CD1c-positive myeloid dendritic cell (primary cell): ENCODE results near the gene ADARB2.
"Not testable (repeated sequence)": the region's sequence is repeated elsewhere in the genome, so short reads cannot be mapped to it uniquely, and the experiment has no call there.

ENCODE experiments used
- DNase-seq: peaks from one replicate; pipeline ENCODE4 v3.0.0-alpha.2; 2016; ENCODE audit errors: extremely low spot score

ADARB2 gene

DNA sequence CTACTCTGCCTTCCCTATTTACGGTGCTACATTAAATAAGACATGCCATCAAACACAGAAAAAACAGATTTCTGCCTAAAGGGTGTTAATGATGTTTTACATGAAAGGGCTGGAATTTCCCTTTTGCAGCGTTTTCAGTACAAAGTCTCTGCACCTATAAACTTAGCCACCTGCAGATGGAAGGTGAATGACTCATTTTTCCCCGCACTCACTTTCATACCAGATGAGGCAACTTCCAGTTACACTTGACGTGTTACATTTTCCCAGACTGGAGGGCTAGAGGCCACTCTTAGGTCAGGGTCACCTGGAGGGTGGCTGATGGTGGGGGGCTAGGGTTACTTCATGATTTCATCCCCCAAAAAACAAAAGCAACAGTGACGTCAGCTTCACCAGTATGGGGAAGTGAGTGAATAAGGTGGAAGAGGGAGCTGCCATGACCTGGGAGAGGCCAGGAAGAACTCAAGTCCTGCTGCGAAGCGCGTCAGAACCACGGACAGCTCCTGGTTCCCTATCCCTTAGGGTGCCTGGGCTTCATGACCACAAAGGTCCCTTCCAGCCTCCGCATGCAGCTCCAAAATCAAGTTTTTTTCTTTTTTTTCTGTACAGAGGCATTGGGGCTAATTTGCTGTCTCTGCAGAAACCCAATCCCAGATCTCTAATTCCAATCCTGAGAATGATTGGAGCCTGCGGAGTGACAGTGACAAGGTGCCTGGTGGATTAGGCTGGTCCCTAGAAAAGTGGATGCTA lies 94.0 kb downstream of the ADARB2 start:
- DNase-seq: no peak

DNA sequence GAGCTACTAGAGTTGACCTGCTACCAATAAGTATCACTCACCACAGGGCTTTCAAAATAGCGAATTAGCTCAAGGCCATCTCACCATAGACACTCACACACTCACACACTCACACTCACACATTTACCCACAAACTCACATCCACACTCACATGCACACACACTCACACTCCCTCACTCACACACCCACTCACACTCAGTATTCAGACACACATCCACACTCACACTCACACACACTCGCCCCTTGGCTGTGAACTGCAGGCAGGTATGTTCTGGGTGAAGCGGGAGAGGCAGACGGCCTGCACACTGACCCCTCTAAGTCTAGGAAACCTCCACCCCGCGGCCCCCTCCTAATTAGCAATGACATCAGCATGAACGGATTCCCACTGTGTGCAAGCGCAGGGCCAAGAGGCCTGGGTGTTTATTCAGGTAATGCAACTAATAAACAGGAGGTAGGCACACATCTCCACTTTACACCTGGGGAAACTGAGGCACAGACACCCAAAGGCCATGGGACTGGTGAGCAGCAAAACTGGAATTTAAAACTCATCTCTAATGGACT lies 94.6 kb downstream of the ADARB2 start:
- no peak for DNase-seq

DNA sequence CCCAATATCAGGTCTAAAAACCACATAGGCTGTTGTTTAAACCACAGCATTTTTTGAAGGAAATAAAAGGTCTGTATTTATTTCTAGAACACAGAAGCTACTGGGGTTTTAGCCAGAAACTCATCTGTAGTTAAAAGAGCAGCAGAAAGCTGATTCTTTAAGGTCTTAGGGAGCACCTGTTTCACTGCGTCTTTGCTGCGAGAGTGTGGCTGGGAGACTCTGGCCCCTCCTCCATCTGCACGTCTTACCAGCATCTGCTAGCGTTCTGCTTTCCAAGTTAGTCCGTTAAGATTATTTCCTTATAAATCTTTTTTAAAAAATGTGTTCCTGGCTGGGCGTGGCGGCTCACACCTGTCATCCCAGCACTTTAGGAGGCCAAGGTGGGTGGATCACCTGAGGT lies 95.9 kb downstream of the ADARB2 start:
- no peak for DNase-seq

GRCh38 chr10:1638889-1639419 lies 98.4 kb downstream of the ADARB2 start:
- no peak for DNase-seq

DNA sequence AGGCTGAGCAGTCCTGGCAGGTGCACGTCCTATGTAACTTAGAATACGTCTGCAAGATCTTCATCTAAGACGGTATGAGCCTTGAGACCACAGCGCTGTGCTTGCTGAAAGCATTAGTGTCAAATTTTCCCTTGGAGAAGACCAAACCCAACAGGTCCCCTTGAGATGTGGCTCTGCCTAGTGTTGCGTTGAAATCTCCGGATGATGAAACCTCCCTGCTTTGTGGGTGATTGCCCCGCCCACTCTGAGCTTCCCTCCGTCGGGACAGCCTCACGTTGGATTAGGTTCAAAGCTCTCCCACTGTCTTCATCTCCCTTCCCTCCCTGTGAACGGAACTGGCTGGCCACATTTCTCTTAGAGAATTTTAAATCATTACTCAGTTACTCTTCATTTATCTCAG lies 102.0 kb downstream of the ADARB2 start:
- DNase-seq: no peak

DNA sequence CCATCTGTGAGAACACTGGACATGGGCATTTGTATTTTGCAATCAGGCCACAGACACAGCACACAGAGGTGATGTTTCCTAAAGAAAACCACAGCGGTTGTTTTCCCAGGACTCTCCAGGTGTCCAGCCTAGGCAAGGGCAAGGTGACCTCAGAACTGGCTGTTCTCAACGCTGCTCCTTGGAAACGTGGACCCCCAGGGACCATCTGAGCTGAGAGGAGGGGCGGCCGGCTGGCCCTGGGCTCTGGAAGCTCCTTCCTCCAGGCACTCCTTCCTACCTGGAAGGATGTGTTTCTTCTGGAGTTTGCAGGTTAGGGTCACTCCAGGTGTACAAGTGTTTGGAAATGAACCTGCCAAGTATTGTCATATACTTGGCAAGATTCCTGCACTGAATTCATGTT lies 103.1 kb downstream of the ADARB2 start:
- no peak for DNase-seq

- no peak for DNase-seq
These were observed 103.5 kb downstream of the ADARB2 start for GRCh38 chr10:1633783-1634182.

GRCh38 chr10:1632596-1632995 lies 104.7 kb downstream of the ADARB2 start:
- DNase-seq: no peak

DNA sequence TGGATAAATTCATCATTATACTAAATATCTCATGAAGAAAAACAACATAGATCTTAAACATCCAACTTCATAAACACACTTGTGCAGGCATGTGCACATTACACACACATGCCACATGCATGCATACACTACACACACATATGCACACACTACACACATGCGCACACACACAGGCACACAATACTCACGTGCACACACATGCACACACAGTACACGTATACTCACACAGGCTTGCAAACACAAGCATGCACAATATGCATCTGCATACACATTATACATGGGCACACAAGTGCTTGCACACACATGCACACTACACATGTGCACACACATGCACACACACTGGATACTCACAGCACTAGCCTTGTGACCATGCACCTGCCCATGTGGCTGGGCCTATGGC lies 105.2 kb downstream of the ADARB2 start:
- DNase-seq: no peak

- DNase-seq: no peak
These were observed 106.0 kb downstream of the ADARB2 start for GRCh38 chr10:1631282-1631681.

GRCh38 chr10:1630304-1630703 lies 107.0 kb downstream of the ADARB2 start:
- no peak for DNase-seq

DNA sequence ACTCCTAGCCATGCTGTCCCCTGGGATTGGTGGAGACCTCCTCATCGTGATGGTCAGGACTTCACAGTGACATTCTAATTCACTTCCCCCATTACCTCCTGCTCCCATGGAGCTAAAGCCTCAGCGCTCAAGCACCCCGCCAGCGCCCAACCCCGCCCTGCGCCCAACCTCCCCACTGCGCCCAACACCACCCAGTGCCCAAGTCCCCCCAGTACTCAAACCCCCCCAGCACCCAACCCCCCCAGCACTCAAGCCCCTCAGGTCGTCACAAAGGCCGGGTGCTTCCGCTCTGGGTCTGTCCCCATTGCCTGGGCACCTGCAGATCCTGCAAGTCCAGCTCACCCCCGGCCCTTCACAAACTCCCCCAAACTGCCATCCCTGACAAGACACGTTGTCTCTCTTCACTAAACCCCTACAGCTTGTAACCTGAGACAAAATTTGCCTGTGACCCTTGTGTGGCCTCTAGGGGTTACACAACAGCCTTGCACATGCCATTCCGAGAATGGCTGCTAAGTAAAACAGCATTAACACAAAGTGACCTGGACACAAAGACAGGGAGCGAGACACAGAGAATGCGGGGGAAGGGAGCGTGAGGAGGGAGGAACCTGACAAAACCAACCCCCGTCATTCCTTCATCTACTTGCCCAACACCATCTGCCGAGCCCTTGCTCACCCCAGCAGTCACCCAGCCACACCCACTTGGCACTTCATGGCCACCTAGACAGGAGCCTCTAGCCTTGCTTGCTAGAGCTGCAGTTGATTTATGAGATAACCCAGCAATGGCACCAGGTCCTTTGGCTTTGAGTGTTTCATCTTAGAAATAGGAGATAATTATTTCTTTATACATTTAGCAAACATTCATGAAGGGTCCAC lies 107.8 kb downstream of the ADARB2 start:
- DNase-seq: no peak

- DNase-seq: no peak
These were observed 108.6 kb downstream of the ADARB2 start for GRCh38 chr10:1628757-1629156.

- no peak for DNase-seq
These were observed 109.4 kb downstream of the ADARB2 start for GRCh38 chr10:1627945-1628344.

DNA sequence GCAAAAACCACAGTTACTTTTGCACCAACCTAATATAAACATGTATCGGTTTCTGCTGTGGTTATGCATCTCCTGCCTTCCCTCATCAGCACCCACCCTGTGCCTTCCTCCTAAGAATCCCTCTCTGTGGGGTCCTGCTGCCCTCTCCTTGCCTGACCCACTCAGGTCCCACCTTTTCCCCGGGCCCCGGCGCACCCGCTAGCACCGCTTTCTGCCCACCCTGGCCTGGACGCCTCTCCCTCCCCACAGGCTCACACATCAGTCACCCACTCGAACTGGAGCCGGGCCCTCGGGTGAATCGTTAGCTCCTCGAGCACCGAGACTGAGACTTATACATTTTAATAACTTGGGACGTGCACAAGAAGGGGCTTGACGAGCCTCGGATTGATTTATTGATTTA lies 110.5 kb downstream of the ADARB2 start:
- no peak for DNase-seq

GRCh38 chr10:1626410-1626809 lies 110.9 kb downstream of the ADARB2 start:
- DNase-seq: no peak

DNA sequence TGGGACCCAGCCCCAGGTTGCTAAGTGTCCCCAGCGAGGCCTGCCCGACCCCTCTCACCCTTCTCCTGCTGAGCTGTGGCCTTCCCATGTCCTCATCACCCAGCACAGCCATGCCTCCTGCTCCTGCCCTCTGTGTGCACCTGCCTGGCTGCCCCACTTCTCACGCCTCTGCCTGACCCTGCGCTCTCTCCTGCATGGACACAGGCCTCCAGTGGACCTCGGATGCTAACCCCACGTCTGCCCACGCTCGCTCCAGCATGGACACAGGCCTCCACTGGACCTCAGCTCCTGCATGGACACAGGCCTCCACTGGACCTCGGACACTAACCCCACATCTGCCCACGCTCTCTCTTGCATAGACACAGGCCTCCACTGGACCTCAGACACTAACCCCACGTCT lies 111.6 kb downstream of the ADARB2 start:
- no peak for DNase-seq

- no peak for DNase-seq
These were observed 112.2 kb downstream of the ADARB2 start for GRCh38 chr10:1625079-1625478.

- DNase-seq: no peak
These were observed 113.1 kb downstream of the ADARB2 start for GRCh38 chr10:1624240-1624639.

GRCh38 chr10:1620803-1621202 lies 116.5 kb downstream of the ADARB2 start:
- no peak for DNase-seq

DNA sequence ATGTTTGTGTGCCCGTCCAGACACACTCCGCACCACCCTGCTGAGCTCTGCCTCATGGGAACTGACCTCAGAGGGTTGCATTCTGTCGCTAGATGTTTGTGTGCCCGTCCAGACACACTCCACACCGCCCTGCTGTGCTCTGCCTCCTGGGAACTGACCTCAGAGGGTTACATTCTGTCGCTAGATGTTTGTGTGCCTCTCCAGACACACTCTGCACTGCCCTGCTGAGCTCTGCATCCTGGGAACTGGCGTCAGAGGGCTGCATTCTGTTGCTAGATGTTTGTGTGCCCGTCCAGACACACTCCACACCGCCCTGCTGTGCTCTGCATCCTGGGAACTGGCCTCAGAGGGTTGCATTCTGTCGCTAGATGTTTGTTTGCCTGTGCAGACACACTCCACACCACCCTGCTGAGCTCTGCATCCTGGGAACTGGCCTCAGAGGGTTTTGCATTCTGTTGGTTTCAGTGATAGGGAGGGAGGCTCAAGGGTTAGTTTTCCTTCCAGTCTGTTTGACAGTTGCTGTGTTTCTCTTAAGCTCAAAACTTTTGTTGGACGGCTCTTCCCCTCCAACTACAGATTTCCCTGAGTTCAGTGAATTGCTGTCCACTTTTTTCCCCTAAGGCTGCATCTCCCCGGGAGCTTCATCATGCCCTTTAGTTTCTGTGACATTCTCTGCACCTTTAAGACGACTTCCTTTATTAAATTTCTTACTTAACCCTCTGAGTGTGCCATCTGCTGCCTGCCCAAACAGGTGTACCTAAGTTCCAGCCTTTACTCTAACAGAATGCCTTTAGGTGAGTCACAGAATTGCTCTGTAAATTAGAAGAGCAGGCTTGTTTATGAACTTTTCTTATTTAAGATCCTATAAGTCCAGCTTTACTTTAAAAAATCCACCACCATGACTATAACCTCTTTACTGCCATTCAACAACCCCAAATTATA lies 119.7 kb downstream of the ADARB2 start:
- DNase-seq: not testable (repeated sequence)
